ENCODE measurements around the gene NOX4.
"Not testable (repeated sequence)": the region's sequence is repeated elsewhere in the genome, so short reads cannot be mapped to it uniquely, and the experiment has no call there.

Gene NOX4

GRCh38 chr11:89382986-89383385 is 108.2 kb downstream of the NOX4 start:
- not testable (repeated sequence) for DNase-seq (ENCODE audit: low read depth in 1 of 2, low spot score in 1 of 2)

DNA sequence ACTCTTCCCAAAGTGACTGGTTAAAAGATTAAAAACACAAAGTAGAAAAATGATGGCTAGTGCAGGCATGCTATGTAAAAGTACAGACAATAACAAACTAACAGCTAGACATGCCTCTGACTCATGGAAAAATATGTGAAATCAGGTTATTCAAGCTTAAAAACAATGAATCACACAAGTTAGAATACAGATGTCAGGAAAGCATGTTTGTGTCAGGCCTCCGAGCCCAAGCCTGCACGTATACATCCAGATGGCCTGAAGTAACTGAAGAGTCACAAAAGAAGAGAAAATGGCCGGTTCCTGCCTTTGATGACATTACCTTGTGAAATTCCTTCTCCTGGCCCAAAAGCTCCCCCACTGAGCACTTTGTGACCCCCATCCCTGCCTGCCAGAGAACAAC is 110.1 kb downstream of the NOX4 start:
- no peak for DNase-seq (ENCODE audit: low read depth in 1 of 2, low spot score in 1 of 2)

GRCh38 chr11:89379976-89380771 is 111.0 kb downstream of the NOX4 start:
- DNase-seq (ENCODE audit: low read depth in 1 of 2, low spot score in 1 of 2): not testable (repeated sequence)

DNA sequence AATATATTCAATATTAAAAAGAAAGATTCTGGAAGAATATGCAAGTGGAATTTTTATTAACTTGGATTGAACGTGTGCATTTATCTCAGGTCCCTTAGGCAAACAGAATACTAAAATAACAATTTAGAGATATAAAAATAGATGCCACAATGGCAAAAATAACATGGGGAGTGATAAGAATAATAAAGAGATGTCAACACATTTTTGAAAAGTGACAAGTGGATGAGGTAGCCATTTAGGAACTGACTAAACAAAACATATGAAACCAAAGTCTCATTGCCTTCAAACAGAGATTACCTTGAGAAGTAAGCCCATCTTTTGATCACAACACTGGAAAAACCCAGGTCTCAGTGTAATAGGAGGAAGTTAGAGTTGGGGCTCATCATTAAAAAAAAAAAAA is 112.2 kb downstream of the NOX4 start:
- not testable (repeated sequence) for DNase-seq (ENCODE audit: low read depth in 1 of 2, low spot score in 1 of 2)

- DNase-seq (ENCODE audit: low read depth in 1 of 2, low spot score in 1 of 2): not testable (repeated sequence)
Observed at GRCh38 chr11:89369356-89369755, 121.8 kb downstream of the NOX4 start.

DNA sequence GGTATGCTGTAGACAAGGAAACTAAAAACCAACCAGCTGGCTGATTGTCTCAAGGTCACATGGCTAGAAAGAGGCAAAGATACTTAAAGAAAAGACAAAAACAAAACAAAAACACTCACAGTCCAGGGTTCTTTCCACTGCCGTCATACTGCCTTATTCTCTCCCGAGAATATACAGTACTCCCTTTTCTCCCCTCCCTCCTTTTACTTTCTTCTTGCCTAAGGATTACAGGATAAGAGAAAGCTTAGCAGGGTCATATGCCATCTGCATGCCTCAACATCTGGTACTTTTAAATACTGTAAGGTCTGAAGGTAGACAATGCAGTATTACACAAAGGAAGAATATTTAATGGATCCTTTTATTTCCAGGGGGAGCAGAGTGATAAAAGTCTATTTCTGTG is 126.3 kb downstream of the NOX4 start:
- DNase-seq (ENCODE audit: low read depth in 1 of 2, low spot score in 1 of 2): not testable (repeated sequence)

DNA sequence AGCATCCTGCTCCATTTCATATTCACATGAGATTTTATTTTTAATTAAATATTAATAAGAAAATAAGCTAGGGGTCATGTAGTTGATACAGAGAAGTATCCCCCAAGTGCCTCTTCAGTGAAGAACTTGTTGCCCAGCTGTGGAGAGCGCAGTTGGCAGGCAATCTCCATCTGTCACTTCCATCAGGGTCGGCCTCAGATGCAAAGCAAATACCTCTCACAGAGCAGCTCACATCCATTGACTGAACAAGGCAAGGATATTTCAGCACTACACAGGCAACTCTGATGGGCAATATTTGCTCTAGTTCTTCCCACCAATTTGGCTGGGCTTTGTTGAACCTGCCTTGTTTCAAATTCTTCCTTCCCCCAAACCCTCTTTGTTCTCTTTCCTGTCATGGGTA is 129.4 kb downstream of the NOX4 start:
- no peak for DNase-seq (ENCODE audit: low read depth in 1 of 2, low spot score in 1 of 2)

- not testable (repeated sequence) for DNase-seq (ENCODE audit: low read depth in 1 of 2, low spot score in 1 of 2)
Observed at GRCh38 chr11:89359208-89359607, 132.0 kb downstream of the NOX4 start.

- DNase-seq (ENCODE audit: low read depth in 1 of 2, low spot score in 1 of 2): no peak
Observed at GRCh38 chr11:89358761-89359160, 132.4 kb downstream of the NOX4 start.

- no peak for DNase-seq (ENCODE audit: low read depth in 1 of 2, low spot score in 1 of 2)
Observed at GRCh38 chr11:89355646-89356045, 135.5 kb downstream of the NOX4 start.

- not testable (repeated sequence) for DNase-seq (ENCODE audit: low read depth in 1 of 2, low spot score in 1 of 2)
Observed at GRCh38 chr11:89354513-89354912, 136.7 kb downstream of the NOX4 start.

DNA sequence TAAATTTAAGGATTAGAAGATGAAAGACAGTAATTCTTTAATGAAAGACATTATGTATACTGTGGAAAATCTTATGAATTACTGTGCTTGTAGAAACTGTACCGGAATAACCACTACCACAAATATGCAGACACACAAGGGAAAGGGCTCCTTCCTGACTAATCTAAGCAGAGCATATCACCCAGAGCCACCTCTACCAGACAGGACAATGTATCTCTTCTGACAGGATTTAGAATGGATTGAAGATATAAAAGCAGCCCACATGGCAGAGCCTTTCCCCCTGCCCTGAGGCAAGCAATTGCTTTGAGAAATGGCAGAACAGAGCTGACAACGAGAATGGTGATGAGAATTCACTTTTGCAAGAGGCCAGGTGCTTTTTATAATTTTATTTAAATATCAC is 144.1 kb downstream of the NOX4 start:
- no peak for DNase-seq (ENCODE audit: low read depth in 1 of 2, low spot score in 1 of 2)

DNA sequence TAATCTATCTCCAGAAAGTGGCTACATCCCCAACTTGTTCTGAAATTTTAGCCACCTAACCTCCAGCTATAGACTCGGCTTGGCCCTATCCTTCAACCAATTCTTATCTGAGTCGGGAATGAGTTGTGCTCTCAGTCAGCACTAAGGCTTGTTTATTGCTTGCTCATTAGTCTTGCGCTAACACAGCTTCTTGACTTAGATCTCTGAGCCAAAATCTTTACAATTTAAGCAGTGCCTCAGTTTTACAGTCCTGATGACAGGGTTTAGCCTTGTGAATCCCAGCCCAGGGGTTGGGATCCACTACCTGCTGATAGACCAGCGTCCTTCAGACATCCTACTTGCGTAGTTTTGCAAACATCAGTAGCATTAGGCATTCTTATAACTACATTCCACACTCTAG is 144.6 kb downstream of the NOX4 start:
- DNase-seq (ENCODE audit: low read depth in 1 of 2, low spot score in 1 of 2): no peak

GRCh38 chr11:89342880-89343572 is 148.1 kb downstream of the NOX4 start:
- not testable (repeated sequence) for DNase-seq (ENCODE audit: low read depth in 1 of 2, low spot score in 1 of 2)

DNA sequence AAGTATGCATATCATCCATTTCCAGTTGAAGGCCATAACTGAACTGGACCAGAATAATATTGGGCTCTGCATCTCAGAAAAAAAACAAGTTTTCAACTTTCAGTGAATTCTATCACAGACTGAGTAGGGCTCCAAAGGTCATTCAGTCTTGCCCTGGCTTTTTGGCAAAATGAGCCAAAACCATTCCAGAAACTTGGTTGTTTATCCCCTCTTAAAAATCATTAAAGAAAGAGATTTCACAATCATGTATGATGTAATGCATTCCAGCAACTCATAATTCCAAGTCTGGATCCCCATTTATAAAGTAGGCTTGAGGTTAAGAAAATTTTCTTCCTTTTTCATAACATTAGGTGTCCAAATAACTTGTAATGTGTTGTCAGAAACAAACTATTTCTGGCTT is 150.7 kb downstream of the NOX4 start:
- DNase-seq (ENCODE audit: low read depth in 1 of 2, low spot score in 1 of 2): not testable (repeated sequence)

DNA sequence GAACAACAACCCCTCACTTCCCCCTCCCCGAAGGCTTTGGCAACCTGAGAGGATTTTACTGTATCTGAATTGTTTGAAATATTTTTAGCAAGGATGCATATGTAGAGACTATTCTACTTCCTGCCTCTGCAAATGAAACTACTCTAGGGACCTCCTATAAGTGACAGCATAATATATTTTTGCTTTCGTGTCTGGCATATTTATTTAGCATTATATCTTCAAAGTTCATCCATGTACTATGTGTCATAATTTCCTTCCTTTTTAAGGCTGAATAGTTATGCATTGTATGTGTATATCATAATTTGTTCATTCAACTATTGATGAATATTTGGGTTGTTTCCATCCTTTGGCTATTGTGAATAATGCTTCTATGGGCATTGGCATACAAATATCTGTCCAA is 153.1 kb downstream of the NOX4 start:
- DNase-seq (ENCODE audit: low read depth in 1 of 2, low spot score in 1 of 2): not testable (repeated sequence)

DNA sequence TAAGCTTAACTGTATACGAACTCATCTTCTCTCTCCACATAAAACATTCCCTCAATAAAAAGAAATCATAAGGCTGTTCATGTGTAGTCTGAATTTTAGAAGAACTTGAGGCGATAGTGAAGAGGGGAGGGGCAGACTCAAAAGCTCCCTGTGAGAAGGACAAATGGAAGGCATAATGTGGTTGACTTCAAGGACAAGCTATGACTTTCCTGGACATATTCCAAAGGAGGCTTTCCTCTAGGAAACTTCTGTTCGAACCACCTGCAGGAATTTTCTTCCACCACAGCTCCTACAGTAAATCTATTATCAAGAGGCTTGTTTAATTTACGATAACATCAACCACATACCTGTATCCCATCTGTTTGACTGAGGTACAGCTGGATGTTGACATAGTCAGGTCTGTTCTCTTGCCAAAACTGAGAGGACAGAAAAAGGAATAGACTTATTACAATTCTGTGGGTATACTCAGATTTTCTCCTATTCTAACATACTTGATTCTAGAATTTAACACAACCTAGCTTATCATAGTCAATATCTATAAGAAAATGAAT is 154.0 kb downstream of the NOX4 start:
- DNase-seq (ENCODE audit: low read depth in 1 of 2, low spot score in 1 of 2): not testable (repeated sequence)

DNA sequence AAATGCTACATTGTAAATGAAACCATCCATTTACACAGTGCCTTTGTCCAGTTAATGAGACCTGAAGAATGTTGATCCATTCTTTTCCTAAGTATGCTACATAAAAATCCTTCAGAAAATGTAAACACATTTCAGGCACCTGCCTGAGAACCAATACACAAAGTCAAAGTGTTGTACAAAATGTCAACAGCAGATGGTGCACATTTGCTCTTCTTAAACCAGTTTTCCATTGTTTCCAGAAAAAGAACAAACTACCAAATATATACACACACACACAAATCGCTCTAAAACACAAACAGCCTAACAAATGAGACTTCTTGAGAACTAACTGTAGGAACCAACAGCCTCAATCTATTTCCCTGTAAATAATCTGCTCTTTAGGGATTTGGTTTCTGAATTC is 157.5 kb downstream of the NOX4 start:
- DNase-seq (ENCODE audit: low read depth in 1 of 2, low spot score in 1 of 2): not testable (repeated sequence)

GRCh38 chr11:89331940-89332339 is 159.2 kb downstream of the NOX4 start:
- not testable (repeated sequence) for DNase-seq (ENCODE audit: low read depth in 1 of 2, low spot score in 1 of 2)

DNA sequence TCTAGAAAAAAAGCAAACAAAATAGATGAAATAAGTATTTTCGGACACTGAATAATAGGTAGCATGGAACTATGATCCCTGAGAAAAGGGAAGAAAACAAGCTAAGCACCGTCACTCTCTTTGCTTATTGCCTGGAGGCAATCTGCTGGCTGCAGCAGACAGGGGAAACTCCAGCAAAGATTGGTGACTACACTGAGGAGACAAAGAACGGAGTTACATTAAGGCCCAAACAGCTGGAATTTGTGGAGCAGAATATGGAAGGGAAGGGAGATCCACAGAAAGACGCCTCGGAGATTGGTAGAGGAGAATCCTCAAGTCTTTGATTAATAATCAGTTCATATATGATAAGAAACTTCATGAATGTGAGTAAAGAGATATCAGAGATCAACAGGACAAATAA is 163.3 kb downstream of the NOX4 start:
- no peak for DNase-seq (ENCODE audit: low read depth in 1 of 2, low spot score in 1 of 2)

DNA sequence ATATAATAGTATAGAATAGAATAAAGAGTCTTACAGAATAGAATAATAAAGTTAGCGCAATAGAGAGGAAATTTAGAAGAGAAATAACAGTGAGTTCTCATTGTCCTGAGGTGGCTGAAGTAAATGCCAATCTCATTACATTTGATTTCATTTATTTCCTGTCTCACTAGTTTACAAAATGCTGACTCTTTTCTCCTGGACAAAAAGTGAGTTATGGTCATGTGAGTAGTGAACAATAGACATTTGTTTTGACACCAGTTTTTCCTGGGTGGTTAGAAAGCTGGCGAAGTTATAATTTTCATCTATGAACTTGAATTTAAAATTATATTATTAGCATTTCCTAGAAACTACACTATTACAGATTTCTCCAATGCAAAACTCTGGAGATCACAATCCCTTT is 169.8 kb downstream of the NOX4 start:
- DNase-seq (ENCODE audit: low read depth in 1 of 2, low spot score in 1 of 2): no peak

DNA sequence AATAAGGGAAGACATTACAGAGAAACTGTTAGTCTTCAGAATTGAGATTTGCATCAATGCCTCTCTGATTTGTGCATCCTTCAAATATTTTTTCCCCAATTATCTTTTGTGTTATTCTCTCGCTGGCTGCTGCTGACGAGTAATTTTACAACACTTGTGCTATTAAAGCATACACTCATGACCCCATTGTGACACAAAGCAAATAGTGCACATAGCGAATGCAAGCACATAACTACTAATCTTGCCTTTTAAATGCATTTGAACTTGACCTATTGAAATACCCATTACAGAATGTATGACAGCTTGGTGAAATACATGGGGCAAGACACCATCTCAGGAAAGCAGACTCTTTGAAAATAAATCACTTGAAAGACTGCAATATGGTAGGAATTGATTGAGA is 180.6 kb downstream of the NOX4 start:
- not testable (repeated sequence) for DNase-seq (ENCODE audit: low read depth in 1 of 2, low spot score in 1 of 2)

All from activated T-helper 1 cell treated with anti-CD3 and anti-CD28 coated beads, Interleukin-2, amount 50 U/mL, for 16 hours (primary cell).